ENCODE results near the gene ADGRF5. TPM values are rescaled to one million over a fixed set of nuclear protein-coding genes. Genes with fewer than 3 reads are reported as not detected.
A peak's percentile ranks its signal among the peaks of the same experiment; 100 is the strongest.
"Not testable (repeated sequence)": the region's sequence is repeated elsewhere in the genome, so short reads cannot be mapped to it uniquely, and the experiment has no call there.

The ADGRF5 gene
- total RNA-seq, 1 donor, result under 0.01 TPM

- no peak overlapping the region for H3K4me3 ChIP-seq (ENCODE audit: insufficient read depth, low read length)
- H3K27ac ChIP-seq (ENCODE audit: low read depth, low read length), result no peak overlapping the region
- H3K4me2 ChIP-seq (ENCODE audit: insufficient read depth, low read length), result no peak overlapping the region
- H3K79me2 ChIP-seq (ENCODE audit: insufficient read depth, low read length), result no peaks in the 10 kb centered on the region
- peaks cover 2% of the 10 kb centered on the region for H3K27me3 ChIP-seq (ENCODE audit: insufficient read depth, low read length)
- no peaks in the 10 kb centered on the region for H3K9me3 ChIP-seq (ENCODE audit: low read depth, low read length)
- no peaks in the 10 kb centered on the region for H3K4me1 ChIP-seq (ENCODE audit: insufficient read depth, low read length)
- DNase-seq (ENCODE audit: insufficient read length, low spot score, missing footprints), result no peak
- no peaks in the 10 kb centered on the region for H3K36me3 ChIP-seq (ENCODE audit: insufficient read depth, low read length)
- H2AFZ ChIP-seq (ENCODE audit: low read length), result no peak overlapping the region
- no peak for TF ChIP-seq CTCF (IDR thresholded peaks at IDR 0.05; ENCODE audit: extremely low read depth, low read depth, low read length)
- H4K20me1 ChIP-seq (ENCODE audit: insufficient read depth, low read length), result no peaks in the 10 kb centered on the region
Observed at GRCh38 chr6:46865221-46865620, 56.5 kb downstream of the ADGRF5 start.

GRCh38 chr6:46863791-46864190 lies 57.9 kb downstream of the ADGRF5 start:
- Histone ChIP-seq H3K4me1 (ENCODE audit: insufficient read depth, low read length) (no peaks in the 10 kb centered on the region), H3K27me3 (ENCODE audit: insufficient read depth, low read length) (peaks cover 2% of the 10 kb centered on the region), H3K4me3 (ENCODE audit: insufficient read depth, low read length) (no peak overlapping the region), H2AFZ (ENCODE audit: low read length) (no peak overlapping the region), H4K20me1 (ENCODE audit: insufficient read depth, low read length) (no peaks in the 10 kb centered on the region), H3K36me3 (ENCODE audit: insufficient read depth, low read length) (no peaks in the 10 kb centered on the region), H3K27ac (ENCODE audit: low read depth, low read length) (no peak overlapping the region), H3K79me2 (ENCODE audit: insufficient read depth, low read length) (no peaks in the 10 kb centered on the region), H3K4me2 (ENCODE audit: insufficient read depth, low read length) (no peak overlapping the region), H3K9me3 (ENCODE audit: low read depth, low read length) (no peaks in the 10 kb centered on the region)
- no peak for DNase-seq (ENCODE audit: insufficient read length, low spot score, missing footprints)
- no peak for TF ChIP-seq CTCF (IDR thresholded peaks at IDR 0.05; ENCODE audit: extremely low read depth, low read depth, low read length)

- Histone ChIP-seq H3K4me1 (ENCODE audit: insufficient read depth, low read length) (no peaks in the 10 kb centered on the region), H3K27ac (ENCODE audit: low read depth, low read length) (no peak overlapping the region), H3K27me3 (ENCODE audit: insufficient read depth, low read length) (peaks cover 2% of the 10 kb centered on the region), H3K4me2 (ENCODE audit: insufficient read depth, low read length) (no peak overlapping the region), H3K9me3 (ENCODE audit: low read depth, low read length) (no peaks in the 10 kb centered on the region), H4K20me1 (ENCODE audit: insufficient read depth, low read length) (no peaks in the 10 kb centered on the region), H2AFZ (ENCODE audit: low read length) (no peak overlapping the region), H3K4me3 (ENCODE audit: insufficient read depth, low read length) (no peak overlapping the region), H3K36me3 (ENCODE audit: insufficient read depth, low read length) (no peaks in the 10 kb centered on the region), H3K79me2 (ENCODE audit: insufficient read depth, low read length) (no peaks in the 10 kb centered on the region)
- no peak for DNase-seq (ENCODE audit: insufficient read length, low spot score, missing footprints)
- no peak for TF ChIP-seq CTCF (IDR thresholded peaks at IDR 0.05; ENCODE audit: extremely low read depth, low read depth, low read length)
Observed at GRCh38 chr6:46862381-46862780, 59.4 kb downstream of the ADGRF5 start.

- H3K4me3 ChIP-seq (ENCODE audit: insufficient read depth, low read length); H3K27ac ChIP-seq (ENCODE audit: low read depth, low read length); H2AFZ ChIP-seq (ENCODE audit: low read length); H3K36me3 ChIP-seq (ENCODE audit: insufficient read depth, low read length); H3K9me3 ChIP-seq (ENCODE audit: low read depth, low read length); H3K4me2 ChIP-seq (ENCODE audit: insufficient read depth, low read length); H3K4me1 ChIP-seq (ENCODE audit: insufficient read depth, low read length); H3K79me2 ChIP-seq (ENCODE audit: insufficient read depth, low read length); H4K20me1 ChIP-seq (ENCODE audit: insufficient read depth, low read length); H3K27me3 ChIP-seq (ENCODE audit: insufficient read depth, low read length): not testable (repeated sequence)
- peak; percentile 60 for TF ChIP-seq CTCF (IDR thresholded peaks at IDR 0.05; ENCODE audit: extremely low read depth, low read depth, low read length)
- DNase-seq (ENCODE audit: insufficient read length, low spot score, missing footprints), result peak; percentile 38
Observed at GRCh38 chr6:46855966-46856365, 65.8 kb downstream of the ADGRF5 start.

GRCh38 chr6:46851576-46851975 lies 70.2 kb downstream of the ADGRF5 start:
- H3K4me3 ChIP-seq (ENCODE audit: insufficient read depth, low read length); H3K79me2 ChIP-seq (ENCODE audit: insufficient read depth, low read length); H3K27ac ChIP-seq (ENCODE audit: low read depth, low read length); DNase-seq (ENCODE audit: insufficient read length, low spot score, missing footprints); H2AFZ ChIP-seq (ENCODE audit: low read length); H3K36me3 ChIP-seq (ENCODE audit: insufficient read depth, low read length); H4K20me1 ChIP-seq (ENCODE audit: insufficient read depth, low read length); H3K4me1 ChIP-seq (ENCODE audit: insufficient read depth, low read length); H3K4me2 ChIP-seq (ENCODE audit: insufficient read depth, low read length); H3K9me3 ChIP-seq (ENCODE audit: low read depth, low read length); H3K27me3 ChIP-seq (ENCODE audit: insufficient read depth, low read length): not testable (repeated sequence)

Data from osteoblast (primary cell).